ENCODE data around the gene COL19A1.

COL19A1 gene

GRCh38 chr6:70059039-70059719 lies 192.8 kb downstream of the COL19A1 start:
- DNase-seq (ENCODE audit: low read depth in 2 of 2): no peak

DNA sequence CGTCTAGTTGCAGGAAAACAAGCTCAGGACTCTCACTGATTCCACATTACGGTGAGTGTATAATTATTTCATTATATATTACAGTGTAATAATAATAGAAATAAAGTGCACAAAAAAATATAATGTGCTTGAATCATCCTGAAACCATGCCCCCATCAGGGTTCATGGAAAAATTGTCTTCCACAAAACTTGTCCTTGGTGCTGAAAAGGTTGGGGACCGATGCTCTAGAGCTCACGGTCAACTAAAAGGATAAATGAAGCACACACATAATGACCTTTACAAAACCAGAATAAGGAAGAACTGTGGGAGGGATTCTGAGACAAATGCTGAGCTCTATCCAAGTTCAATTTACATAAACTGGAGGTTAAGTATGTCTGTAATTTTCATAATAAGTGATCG lies 194.3 kb downstream of the COL19A1 start:
- DNase-seq (ENCODE audit: low read depth in 2 of 2): no peak

GRCh38 chr6:70061546-70061945 lies 195.2 kb downstream of the COL19A1 start:
- DNase-seq (ENCODE audit: low read depth in 2 of 2): no peak

- no peak for DNase-seq (ENCODE audit: low read depth in 2 of 2)
Observed at GRCh38 chr6:70062010-70062409, 195.7 kb downstream of the COL19A1 start.

- DNase-seq (ENCODE audit: low read depth in 2 of 2): no peak
Observed at GRCh38 chr6:70072540-70073179, 206.3 kb downstream of the COL19A1 start.

GRCh38 chr6:70073637-70074036 lies 207.3 kb downstream of the COL19A1 start:
- no peak for DNase-seq (ENCODE audit: low read depth in 2 of 2)

- no peak for DNase-seq (ENCODE audit: low read depth in 2 of 2)
Observed at GRCh38 chr6:70079241-70079640, 212.9 kb downstream of the COL19A1 start.

GRCh38 chr6:70080443-70081070 lies 214.2 kb downstream of the COL19A1 start:
- DNase-seq (ENCODE audit: low read depth in 2 of 2): no peak

GRCh38 chr6:70082830-70083229 lies 216.5 kb downstream of the COL19A1 start:
- DNase-seq (ENCODE audit: low read depth in 2 of 2): no peak

GRCh38 chr6:70086806-70087205 lies 220.4 kb downstream of the COL19A1 start:
- no peak for DNase-seq (ENCODE audit: low read depth in 2 of 2)

GRCh38 chr6:70094156-70094555 lies 227.8 kb downstream of the COL19A1 start:
- DNase-seq (ENCODE audit: low read depth in 2 of 2): no peak

GRCh38 chr6:70099732-70100131 lies 233.4 kb downstream of the COL19A1 start:
- no peak for DNase-seq (ENCODE audit: low read depth in 2 of 2)

DNA sequence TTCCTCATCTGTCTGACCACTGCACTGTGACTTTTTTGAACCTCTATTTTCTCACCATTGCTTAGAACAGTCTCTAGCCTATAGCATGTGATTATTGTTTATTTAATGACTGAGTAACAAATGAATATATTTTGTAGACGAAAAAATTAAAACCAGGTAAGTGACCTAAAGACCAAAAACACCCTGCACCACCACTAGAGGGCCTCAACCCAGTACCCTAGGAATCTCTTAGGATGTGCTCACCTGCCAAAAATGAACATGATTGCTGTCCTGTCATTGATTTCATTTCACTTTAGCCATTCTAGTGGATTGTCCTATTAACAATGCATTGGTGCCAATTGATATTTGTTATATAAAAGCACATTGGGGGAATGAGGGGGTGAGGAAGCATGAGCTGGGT lies 237.4 kb downstream of the COL19A1 start:
- no peak for DNase-seq (ENCODE audit: low read depth in 2 of 2)

- peak in 1 of 2 experiments; percentile 16 for DNase-seq (ENCODE audit: low read depth in 2 of 2)
Observed at GRCh38 chr6:70107852-70108629, 241.7 kb downstream of the COL19A1 start.

DNA sequence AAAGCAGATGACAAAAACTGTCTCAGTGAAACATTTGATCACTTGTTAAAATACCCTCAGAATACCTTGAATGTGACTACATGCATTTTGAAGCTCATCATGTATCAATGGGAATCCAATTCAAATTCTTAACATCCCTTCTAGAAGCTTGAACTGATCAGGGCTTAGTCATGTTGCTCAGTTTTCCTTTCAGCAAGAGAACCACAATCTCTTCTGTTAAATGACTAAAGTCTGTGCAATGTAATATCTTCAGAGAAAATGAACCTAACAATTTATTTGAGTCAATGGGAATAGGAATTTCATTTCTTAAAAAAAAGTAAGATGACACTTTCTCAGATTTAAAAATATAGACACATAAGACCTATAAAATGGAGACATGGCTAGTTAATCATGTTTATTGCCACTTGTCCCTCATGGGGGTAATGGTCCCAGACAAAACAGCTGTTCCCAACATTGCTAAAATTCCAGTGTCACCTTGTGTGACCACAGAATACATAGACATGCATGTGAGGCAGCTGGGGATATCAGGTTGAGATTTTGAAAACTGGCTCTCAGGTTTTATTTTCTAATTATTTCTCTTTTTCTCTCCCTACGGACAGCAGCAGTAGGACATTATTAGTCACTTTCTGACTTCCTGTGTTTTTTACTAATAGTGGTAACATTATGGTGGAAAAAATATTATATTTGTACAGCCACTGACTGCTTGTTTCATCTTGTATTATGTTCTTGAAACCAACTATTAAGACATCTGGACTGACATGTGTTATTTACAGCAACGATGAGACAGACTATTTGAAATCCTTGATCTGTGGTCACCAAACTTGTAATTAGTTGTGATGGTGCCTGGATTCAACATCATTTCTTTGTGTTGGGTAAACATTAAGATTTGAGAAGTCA lies 244.0 kb downstream of the COL19A1 start:
- DNase-seq (ENCODE audit: low read depth in 2 of 2): peak; percentile 41 to 48

- DNase-seq (ENCODE audit: low read depth in 2 of 2): no peak
Observed at GRCh38 chr6:70111737-70112136, 245.4 kb downstream of the COL19A1 start.

- no peak for DNase-seq (ENCODE audit: low read depth in 2 of 2)
Observed at GRCh38 chr6:70112716-70113115, 246.4 kb downstream of the COL19A1 start.

GRCh38 chr6:70113171-70113570 lies 246.8 kb downstream of the COL19A1 start:
- DNase-seq (ENCODE audit: low read depth in 2 of 2): no peak

GRCh38 chr6:70118670-70119069 lies 252.3 kb downstream of the COL19A1 start:
- no peak for DNase-seq (ENCODE audit: low read depth in 2 of 2)

GRCh38 chr6:70119218-70119835 lies 253.0 kb downstream of the COL19A1 start:
- no peak for DNase-seq (ENCODE audit: low read depth in 2 of 2)

- no peak for DNase-seq (ENCODE audit: low read depth in 2 of 2)
Observed at GRCh38 chr6:70124443-70124842, 258.1 kb downstream of the COL19A1 start.

All from fibroblast of skin of left biceps (primary cell).